Tibial artery (tissue), 4 donors: ENCODE measurements around the gene B3GNT5.

Source experiments
- DNase-seq, 2 donors: peaks; one replicate each; pipeline ENCODE4 v3.0.0-alpha.2; 2019
- H3K27ac ChIP-seq, 2 donors: fragments of 200-600 bp; sonication (generic) in 1 of 2; 1 replicate in 1 of 2; 2 replicates in 1 of 2; pipeline ENCODE4 v1.5.1; 2018 to 2019; ENCODE audit warnings: mild to moderate bottlenecking in 1 of 2
- H3K27me3 ChIP-seq, 2 donors: fragments of 200-600 bp; sonication (generic) in 1 of 2; one replicate each; pipeline versions ENCODE4 v1.5.1 to v1.6.0; 2016 to 2019
- H3K36me3 ChIP-seq, 3 donors: fragments of 200-600 bp; sonication (generic) in 2 of 3; one replicate each; pipeline ENCODE4 v1.5.1; 2016 to 2019; ENCODE audit warnings: mild to moderate bottlenecking in 2 of 3
- H3K4me1 ChIP-seq, 4 donors: fragments of 200-600 bp; sonication (generic) in 2 of 4; 1 replicate in 3 of 4; 2 replicates in 1 of 4; pipeline ENCODE4 v1.5.1; 2016 to 2019
- H3K4me3 ChIP-seq, 2 donors: fragments of 200-600 bp; sonication (generic) in 1 of 2; 1 replicate in 1 of 2; 2 replicates in 1 of 2; pipeline ENCODE4 v1.5.1; 2018 to 2019; ENCODE audit warnings: mild to moderate bottlenecking in 2 of 2
- H3K9me3 ChIP-seq, 3 donors: fragments of 200-600 bp; sonication (generic) in 1 of 3; one replicate each; pipeline ENCODE4 v1.5.1; 2016 to 2019
- CTCF ChIP-seq, 2 experiments: fragments of 200-600 bp in 1 of 2; fragments of 450-650 bp in 1 of 2; IDR thresholded peaks; one replicate each; pipeline ENCODE4 v1.5.1; 2017 to 2019; ENCODE audit warnings: antibody characterized with exemption in 2 of 2, mild to moderate bottlenecking in 1 of 2, moderate library complexity in 1 of 2
- intact Hi-C: fragments of 100-400 bp; cut with DNase I; formaldehyde crosslinking; loops from one replicate; pipeline ENCODE4 v1.15.0; 2023; ENCODE audit warnings: low total_unique reads

The B3GNT5 gene

GRCh38 chr3:183266454-183266853 is 13.4 kb downstream of the B3GNT5 start:
- no peak overlapping the region for H3K27ac ChIP-seq
- H3K4me3 ChIP-seq: no peak overlapping the region
- no peak for TF ChIP-seq CTCF (IDR thresholded peaks at IDR 0.05)
- DNase-seq: no peak
- H3K36me3 ChIP-seq: no peaks in the 10 kb centered on the region
- intact Hi-C loops: no loop called here
- H3K27me3 ChIP-seq: no peaks in the 10 kb centered on the region
- no peaks in the 10 kb centered on the region for H3K9me3 ChIP-seq
- no peaks in the 10 kb centered on the region for H3K4me1 ChIP-seq

GRCh38 chr3:183267140-183267539 is 14.1 kb downstream of the B3GNT5 start:
- Histone ChIP-seq H3K9me3 (no peaks in the 10 kb centered on the region), H3K27ac (no peak overlapping the region), H3K36me3 (no peaks in the 10 kb centered on the region), H3K4me3 (no peak overlapping the region), H3K27me3 (no peaks in the 10 kb centered on the region), H3K4me1 (no peaks in the 10 kb centered on the region)
- no peak for TF ChIP-seq CTCF (IDR thresholded peaks at IDR 0.05)
- intact Hi-C loops: no loop called here
- DNase-seq: no peak

GRCh38 chr3:183268366-183268765 is 15.3 kb downstream of the B3GNT5 start:
- H3K9me3 ChIP-seq: no peaks in the 10 kb centered on the region
- no peak overlapping the region for H3K4me3 ChIP-seq
- no peak overlapping the region for H3K27ac ChIP-seq
- H3K27me3 ChIP-seq: no peaks in the 10 kb centered on the region
- TF ChIP-seq CTCF (IDR thresholded peaks at IDR 0.05): no peak
- DNase-seq: no peak
- no peaks in the 10 kb centered on the region for H3K4me1 ChIP-seq
- H3K36me3 ChIP-seq: no peaks in the 10 kb centered on the region
- intact Hi-C loops: no loop called here

GRCh38 chr3:183269345-183269744 is 16.3 kb downstream of the B3GNT5 start:
- Histone ChIP-seq H3K27ac (no peak overlapping the region), H3K4me1 (no peaks in the 10 kb centered on the region), H3K4me3 (no peak overlapping the region), H3K9me3 (no peaks in the 10 kb centered on the region), H3K27me3 (no peaks in the 10 kb centered on the region), H3K36me3 (no peaks in the 10 kb centered on the region)
- intact Hi-C loops: no loop called here
- no peak for TF ChIP-seq CTCF (IDR thresholded peaks at IDR 0.05)
- DNase-seq: no peak

GRCh38 chr3:183270344-183270743 is 17.3 kb downstream of the B3GNT5 start:
- intact Hi-C loops: no loop called here
- Histone ChIP-seq H3K36me3 (no peaks in the 10 kb centered on the region), H3K4me3 (no peak overlapping the region), H3K27ac (no peak overlapping the region), H3K27me3 (no peaks in the 10 kb centered on the region), H3K4me1 (no peaks in the 10 kb centered on the region), H3K9me3 (no peaks in the 10 kb centered on the region)
- DNase-seq: no peak
- TF ChIP-seq CTCF (IDR thresholded peaks at IDR 0.05): no peak

- no peak overlapping the region for H3K4me3 ChIP-seq
- H3K27me3 ChIP-seq: no peaks in the 10 kb centered on the region
- H3K36me3 ChIP-seq: no peaks in the 10 kb centered on the region
- H3K9me3 ChIP-seq: no peaks in the 10 kb centered on the region
- H3K27ac ChIP-seq: no peak overlapping the region
- DNase-seq: no peak
- TF ChIP-seq CTCF (IDR thresholded peaks at IDR 0.05): no peak
- intact Hi-C loops: no loop called here
- no peaks in the 10 kb centered on the region for H3K4me1 ChIP-seq
Measured at GRCh38 chr3:183272142-183272541, 19.1 kb downstream of the B3GNT5 start.
